GM13976 (cell line): Measurements from ENCODE around the gene MGAT5.

ENCODE experiments used
- DNase-seq: peaks from one replicate; pipeline ENCODE4 v3.0.0; 2012; ENCODE audit warnings: low spot score
- in situ Hi-C: fragments of 300-500 bp; cut with MboI; formaldehyde crosslinking; loops from one replicate; pipeline ENCODE4 v1.12.0; 2022; ENCODE audit warnings: low sequenced_read_pairs, mixed read lengths, inconsistent platforms; ENCODE audit not compliant: unreplicated experiment
- TF ChIP-seq, protein P1 (sequence below): IDR thresholded peaks from 2 replicates; pipeline ENCODE4 v1.5.1; 2012; ENCODE audit warnings: borderline replicate concordance, mild to moderate bottlenecking; ENCODE audit not compliant: insufficient read depth; ENCODE audit errors: extremely low read depth, missing control alignments, control extremely low read depth

MGAT5 gene

DNA sequence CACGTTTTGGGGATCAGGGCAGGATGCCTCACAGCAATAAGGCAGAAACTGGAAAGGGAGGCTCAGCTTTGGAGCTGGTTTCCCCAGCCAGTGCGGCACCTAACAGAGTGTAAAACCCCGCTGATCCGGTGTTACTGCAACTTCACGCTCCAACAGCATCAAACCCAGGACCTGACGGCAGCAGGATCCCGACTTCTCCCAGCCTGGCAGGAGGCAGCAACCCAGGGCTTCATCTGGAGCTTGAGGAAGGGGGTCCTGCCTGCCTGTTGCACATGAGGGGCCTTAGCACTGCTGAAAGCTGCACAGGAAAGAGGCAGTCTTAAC, 209.8 kb downstream of the MGAT5 start:
- in situ Hi-C loops, result loop anchor here (5.0 kb wide), 1 partner anchor 434 kb away; no protein-coding TSS in a partner anchor
- TF ChIP-seq, protein P1, sequence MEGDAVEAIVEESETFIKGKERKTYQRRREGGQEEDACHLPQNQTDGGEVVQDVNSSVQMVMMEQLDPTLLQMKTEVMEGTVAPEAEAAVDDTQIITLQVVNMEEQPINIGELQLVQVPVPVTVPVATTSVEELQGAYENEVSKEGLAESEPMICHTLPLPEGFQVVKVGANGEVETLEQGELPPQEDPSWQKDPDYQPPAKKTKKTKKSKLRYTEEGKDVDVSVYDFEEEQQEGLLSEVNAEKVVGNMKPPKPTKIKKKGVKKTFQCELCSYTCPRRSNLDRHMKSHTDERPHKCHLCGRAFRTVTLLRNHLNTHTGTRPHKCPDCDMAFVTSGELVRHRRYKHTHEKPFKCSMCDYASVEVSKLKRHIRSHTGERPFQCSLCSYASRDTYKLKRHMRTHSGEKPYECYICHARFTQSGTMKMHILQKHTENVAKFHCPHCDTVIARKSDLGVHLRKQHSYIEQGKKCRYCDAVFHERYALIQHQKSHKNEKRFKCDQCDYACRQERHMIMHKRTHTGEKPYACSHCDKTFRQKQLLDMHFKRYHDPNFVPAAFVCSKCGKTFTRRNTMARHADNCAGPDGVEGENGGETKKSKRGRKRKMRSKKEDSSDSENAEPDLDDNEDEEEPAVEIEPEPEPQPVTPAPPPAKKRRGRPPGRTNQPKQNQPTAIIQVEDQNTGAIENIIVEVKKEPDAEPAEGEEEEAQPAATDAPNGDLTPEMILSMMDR, result no peak
- no peak for DNase-seq

DNA sequence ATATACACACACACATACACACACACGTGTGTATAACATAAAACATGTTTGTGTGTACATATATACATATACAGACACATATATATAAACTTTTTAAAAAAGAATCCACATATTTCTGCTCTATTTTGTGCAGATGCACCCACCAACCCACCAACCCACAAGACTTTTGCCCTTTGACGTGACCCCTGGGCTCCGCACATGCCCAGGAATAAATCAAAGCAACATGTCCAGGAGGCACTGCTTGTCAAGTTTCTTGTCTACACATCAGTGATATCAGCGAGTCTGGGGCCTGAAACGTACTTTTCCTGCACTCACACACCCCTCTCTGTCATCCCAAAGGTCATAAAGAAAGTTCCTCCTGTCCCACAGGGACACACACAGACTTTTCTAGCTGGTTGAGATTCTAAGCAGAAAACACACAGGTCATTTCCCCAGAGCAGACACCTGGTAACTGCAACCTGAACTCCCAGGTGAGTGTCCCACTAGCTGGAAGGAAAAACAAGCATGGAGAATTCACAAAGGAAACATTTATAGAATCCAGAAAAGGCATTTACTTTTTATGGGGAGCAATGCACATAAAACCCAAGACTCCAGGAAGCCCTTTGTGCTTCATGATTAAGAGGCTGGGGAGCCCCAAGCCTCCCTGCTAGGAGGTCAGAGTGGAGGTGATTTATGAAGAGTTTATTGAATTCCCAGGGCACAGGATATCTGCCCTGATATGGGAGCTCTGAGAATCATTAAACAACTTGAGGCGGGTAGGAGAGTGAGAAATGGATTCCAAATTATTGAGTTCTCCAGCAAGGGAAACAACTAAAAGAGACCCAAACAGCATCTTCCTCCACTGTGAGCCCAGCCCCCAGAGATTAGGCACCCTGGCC, 211.6 kb downstream of the MGAT5 start:
- TF ChIP-seq, protein P1, result no peak
- in situ Hi-C loops, result no loop called here
- DNase-seq, result no peak

GRCh38 chr2:134466141-134466540, 212.3 kb downstream of the MGAT5 start:
- TF ChIP-seq, protein P1, result peak; percentile 27
- peak; percentile 55 for DNase-seq
- in situ Hi-C loops, result no loop called here

DNA sequence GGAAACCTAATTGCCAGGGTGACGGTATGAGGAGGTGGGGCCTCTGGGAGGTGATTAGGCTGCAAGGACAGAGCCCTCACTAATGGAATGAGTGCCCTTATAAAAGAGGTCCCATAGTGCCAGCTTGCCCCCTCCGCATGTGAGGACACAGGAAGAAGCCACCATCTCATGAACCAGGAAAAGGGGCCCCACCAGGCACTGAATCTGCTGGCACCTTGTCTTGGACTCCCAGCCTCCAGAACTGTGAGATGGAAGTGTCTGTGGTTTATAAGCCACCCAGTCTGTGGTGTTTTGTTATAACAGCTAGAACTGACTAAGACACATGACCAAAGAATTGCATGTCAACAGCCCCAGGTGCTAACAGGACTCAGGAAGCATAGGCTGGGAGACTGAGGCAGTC, 214.3 kb downstream of the MGAT5 start:
- DNase-seq, result no peak
- in situ Hi-C loops, result no loop called here
- TF ChIP-seq, protein P1, result no peak

DNA sequence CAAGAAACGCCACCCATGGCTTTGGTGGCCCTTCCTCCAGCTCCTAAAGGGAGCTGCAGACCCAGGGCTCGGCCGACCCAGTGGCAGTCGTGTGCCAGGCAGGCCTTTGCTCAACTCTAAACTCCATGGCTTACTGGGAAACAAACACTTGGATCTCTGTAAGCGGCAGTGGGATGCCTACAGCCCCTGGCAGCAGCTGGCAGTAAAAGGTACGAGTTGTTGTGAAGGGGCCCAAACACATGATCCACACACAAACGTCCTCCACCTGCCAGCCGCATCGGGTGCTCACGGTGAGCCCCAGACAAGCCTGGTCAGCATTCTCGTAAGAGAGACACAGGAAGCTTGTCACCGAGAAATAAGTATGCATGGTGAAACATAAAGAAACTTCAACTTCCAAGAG, 214.9 kb downstream of the MGAT5 start:
- in situ Hi-C loops, result no loop called here
- no peak for DNase-seq
- TF ChIP-seq, protein P1, result no peak

DNA sequence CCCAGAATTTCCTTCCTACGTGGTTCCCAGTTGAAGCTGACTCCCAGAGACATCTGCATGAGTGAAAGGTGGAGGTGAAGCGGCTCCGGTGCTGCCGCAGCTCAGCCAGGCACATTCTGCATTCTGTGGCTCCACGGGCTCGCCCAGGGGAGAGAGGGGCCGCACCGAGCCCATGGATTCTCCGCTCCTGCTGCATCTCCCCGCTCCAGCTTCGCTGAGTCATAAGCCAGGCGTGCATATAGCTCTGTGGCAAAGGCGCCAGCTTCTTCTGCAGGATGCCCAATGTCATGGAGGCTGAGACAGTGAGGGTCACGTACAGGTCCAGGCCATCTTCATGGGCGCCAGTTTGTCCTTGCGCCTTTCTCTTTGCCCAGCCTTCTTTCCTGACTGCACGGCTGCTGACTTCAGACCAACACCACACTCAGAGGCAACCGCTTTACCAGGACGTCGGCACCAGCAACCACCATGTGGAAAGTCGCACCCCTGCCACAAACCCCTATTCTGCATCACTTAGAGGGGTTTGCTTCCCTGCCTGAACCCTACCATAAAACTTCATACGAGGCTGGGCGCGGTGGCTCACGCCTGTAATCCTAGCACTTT, 215.7 kb downstream of the MGAT5 start:
- in situ Hi-C loops, result no loop called here
- no peak for DNase-seq
- TF ChIP-seq, protein P1, result no peak
